AG04450 (cell line): ENCODE measurements around the gene PNO1. TPM values are rescaled to one million over a fixed set of nuclear protein-coding genes. Genes with fewer than 3 reads are reported as not detected.
A peak's percentile ranks its signal among the peaks of the same experiment; 100 is the strongest.

ENCODE experiments used
- CTCF ChIA-PET: fragments of 300-600, 350-600 bp; formaldehyde crosslinking; extraction: SDS; loops from one replicate; lab custom pipeline; 2022; ENCODE audit warnings: antibody characterized with exemption, inconsistent platforms; lab: Charles Lee
- POLR2A ChIA-PET: fragments of 350-600 bp; formaldehyde crosslinking; extraction: SDS; loops from one replicate; lab custom pipeline; 2021; ENCODE audit warnings: antibody characterized with exemption, inconsistent platforms; lab: Yijun Ruan, JAX
- DNase-seq: peaks from one replicate; pipeline ENCODE4 v3.0.0-alpha.2; 2011; ENCODE audit warnings: low read depth, low spot score
- H3K27ac ChIP-seq: one replicate; pipeline ENCODE4 v1.5.1; 2012; ENCODE audit warnings: low read depth, low read length, control low read depth
- H3K27me3 ChIP-seq: one replicate; pipeline ENCODE4 v1.6.0; 2012; ENCODE audit warnings: low read length; ENCODE audit not compliant: control insufficient read depth, insufficient read depth
- H3K4me3 ChIP-seq: 2 replicates; pipeline ENCODE4 v1.5.1; 2011; ENCODE audit warnings: mild to moderate bottlenecking, low read depth, low read length, control low read depth
- H3K9me3 ChIP-seq: 2 replicates; pipeline ENCODE4 v1.5.1; 2012; ENCODE audit warnings: low read length; ENCODE audit not compliant: control insufficient read depth, insufficient read depth
- CTCF ChIP-seq: IDR thresholded peaks from 2 replicates; pipeline ENCODE4 v1.5.1; 2011; ENCODE audit warnings: low read depth, low read length, control low read depth, inconsistent platforms
- polyA plus RNA-seq: library from polyadenylated mRNA; depleted of rRNA; stranded (reverse); fragments of >200 nt; gene quantifications from 2 replicates; pipeline ENCODE4 v1.2.3, GENCODE V29; 2011

The PNO1 gene
- polyA plus RNA-seq, 1 experiment, result 14.2 TPM

GRCh38 chr2:68118816-68119215 is 38.9 kb upstream of the PNO1 start:
- Histone ChIP-seq H3K9me3 (no peaks in the 10 kb centered on the region), H3K4me3 (no peak overlapping the region), H3K27ac (no peak overlapping the region), H3K27me3 (peaks cover 12% of the 10 kb centered on the region)
- no peak for TF ChIP-seq CTCF
- ChIA-PET CTCF (interaction anchor here (0.8 to 1.0 kb wide), 2 partner anchors 163 to 323 kb away, joined by 3 to 5 read pairs; no protein-coding TSS in a partner anchor), POLR2A (no interaction called here)
- DNase-seq, result no peak

- H3K9me3 ChIP-seq, result no peaks in the 10 kb centered on the region
- peaks cover 12% of the 10 kb centered on the region for H3K27me3 ChIP-seq
- no peak overlapping the region for H3K4me3 ChIP-seq
- TF ChIP-seq CTCF, result no peak
- ChIA-PET CTCF (interaction anchor here (0.6 to 1.4 kb wide), 4 partner anchors 163 to 322 kb away, joined by 3 to 5 read pairs (median 3); no protein-coding TSS in a partner anchor), POLR2A (no interaction called here)
- DNase-seq, result no peak
- H3K27ac ChIP-seq, result no peak overlapping the region
Observed at GRCh38 chr2:68119504-68119903, 38.2 kb upstream of the PNO1 start.

GRCh38 chr2:68121873-68122679 is 35.6 kb upstream of the PNO1 start:
- peak; percentile 98 for TF ChIP-seq CTCF
- H3K27ac ChIP-seq, result no peak overlapping the region
- no peak overlapping the region for H3K4me3 ChIP-seq
- H3K27me3 ChIP-seq, result peaks cover 4% of the 10 kb centered on the region
- DNase-seq, result peak; percentile 82
- ChIA-PET CTCF (interaction anchor here (0.5 to 3.8 kb wide), 47 partner anchors 9 to 733 kb away, joined by 3 to 70 read pairs (median 4); partner anchors contain the start of genes C1D, CNRIP1 and PNO1), POLR2A (interaction anchor here (0.8 kb wide), 1 partner anchor 130 kb away, joined by 3 read pairs; the partner anchor contains the start of gene PPP3R1)
- no peaks in the 10 kb centered on the region for H3K9me3 ChIP-seq

GRCh38 chr2:68122680-68122964 is 35.1 kb upstream of the PNO1 start:
- Histone ChIP-seq H3K9me3 (no peaks in the 10 kb centered on the region), H3K27me3 (peaks cover 4% of the 10 kb centered on the region), H3K4me3 (no peak overlapping the region), H3K27ac (no peak overlapping the region)
- POLR2A ChIA-PET, result interaction anchor here (0.8 kb wide), 1 partner anchor 130 kb away, joined by 3 read pairs; the partner anchor contains the start of gene PPP3R1
- CTCF ChIA-PET, result interaction anchor here (0.7 to 3.8 kb wide), 28 partner anchors 11 to 344 kb away, joined by 3 to 70 read pairs (median 4); partner anchors contain the start of genes CNRIP1 and PNO1
- DNase-seq, result no peak
- TF ChIP-seq CTCF, result no peak

- H3K27me3 ChIP-seq, result no peaks in the 10 kb centered on the region
- H3K27ac ChIP-seq, result no peak overlapping the region
- no peak for TF ChIP-seq CTCF
- no peak for DNase-seq
- ChIA-PET CTCF (interaction anchor here (1.7 to 3.6 kb wide), 3 partner anchors 121 to 317 kb away, joined by 7 to 70 read pairs (median 20); no protein-coding TSS in a partner anchor), POLR2A (no interaction called here)
- H3K4me3 ChIP-seq, result no peak overlapping the region
- no peaks in the 10 kb centered on the region for H3K9me3 ChIP-seq
Observed at GRCh38 chr2:68124321-68124720, 33.4 kb upstream of the PNO1 start.
